NT2/D1 (cell line): ENCODE data around the gene SH2D5.

Experiments used
- DNase-seq: peaks from one replicate; pipeline ENCODE4 v3.0.0-alpha.2; 2011; ENCODE audit warnings: low read depth, low spot score
- H3K27me3 ChIP-seq: 2 replicates; pipeline ENCODE4 v1.6.0; 2011; ENCODE audit warnings: mild to moderate bottlenecking; ENCODE audit not compliant: insufficient read length, insufficient read depth
- H3K36me3 ChIP-seq: 2 replicates; pipeline ENCODE4 v1.6.1; 2011; ENCODE audit warnings: mild to moderate bottlenecking, low read length, mixed read lengths; ENCODE audit not compliant: insufficient read depth, insufficient read length
- H3K4me1 ChIP-seq: 2 replicates; pipeline ENCODE4 v1.5.1; 2011; ENCODE audit not compliant: insufficient read depth, insufficient read length
- H3K4me3 ChIP-seq: 2 replicates; pipeline ENCODE4 v1.5.1; 2011; ENCODE audit warnings: low read depth; ENCODE audit not compliant: insufficient read length
- H3K9ac ChIP-seq: 2 replicates; pipeline ENCODE4 v1.6.0; 2011; ENCODE audit warnings: low read depth; ENCODE audit not compliant: insufficient read length
- H3K9me3 ChIP-seq: 2 replicates; pipeline ENCODE4 v1.5.1; 2011; ENCODE audit warnings: mild to moderate bottlenecking, low read length; ENCODE audit not compliant: insufficient read depth
- SUZ12 ChIP-seq: IDR thresholded peaks from 2 replicates; pipeline ENCODE4 v1.6.1; 2011; ENCODE audit not compliant: insufficient read length, insufficient read depth; ENCODE audit errors: extremely low read depth
- YY1 ChIP-seq: IDR thresholded peaks from 2 replicates; pipeline ENCODE4 v1.6.1; 2011; ENCODE audit not compliant: insufficient read length, insufficient read depth
- ZNF274 ChIP-seq: IDR thresholded peaks from 2 replicates; pipeline ENCODE4 v1.6.1; 2011; ENCODE audit warnings: mild to moderate bottlenecking, low read depth, low read length

Gene SH2D5

DNA sequence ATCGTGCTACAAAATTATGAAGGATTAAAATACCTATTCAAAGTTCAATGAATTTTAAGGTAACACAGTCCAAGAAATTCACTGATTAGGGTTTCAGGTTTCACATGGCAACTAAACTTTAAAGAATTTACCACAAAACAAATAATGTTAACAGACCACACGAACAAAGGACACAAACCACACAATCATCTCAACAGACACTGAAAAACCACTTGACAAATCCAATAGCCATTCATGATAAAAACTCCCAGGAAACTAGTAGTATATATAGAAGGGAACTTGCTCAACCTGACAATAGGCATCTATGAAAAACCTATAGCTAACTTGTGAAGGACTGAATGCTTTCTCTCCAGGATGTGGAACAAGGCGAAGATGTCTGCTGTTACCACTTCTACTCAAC, 21.1 kb upstream of the SH2D5 start:
- peaks cover 68% of the 10 kb centered on the region for H3K36me3 ChIP-seq
- no peaks in the 10 kb centered on the region for H3K27me3 ChIP-seq
- H3K4me3 ChIP-seq = no peak overlapping the region
- H3K4me1 ChIP-seq = no peaks in the 10 kb centered on the region
- H3K9me3 ChIP-seq = no peaks in the 10 kb centered on the region
- TF ChIP-seq SUZ12 (no peak), YY1 (no peak), ZNF274 (no peak)
- no peak for DNase-seq
- H3K9ac ChIP-seq = no peak overlapping the region

DNA sequence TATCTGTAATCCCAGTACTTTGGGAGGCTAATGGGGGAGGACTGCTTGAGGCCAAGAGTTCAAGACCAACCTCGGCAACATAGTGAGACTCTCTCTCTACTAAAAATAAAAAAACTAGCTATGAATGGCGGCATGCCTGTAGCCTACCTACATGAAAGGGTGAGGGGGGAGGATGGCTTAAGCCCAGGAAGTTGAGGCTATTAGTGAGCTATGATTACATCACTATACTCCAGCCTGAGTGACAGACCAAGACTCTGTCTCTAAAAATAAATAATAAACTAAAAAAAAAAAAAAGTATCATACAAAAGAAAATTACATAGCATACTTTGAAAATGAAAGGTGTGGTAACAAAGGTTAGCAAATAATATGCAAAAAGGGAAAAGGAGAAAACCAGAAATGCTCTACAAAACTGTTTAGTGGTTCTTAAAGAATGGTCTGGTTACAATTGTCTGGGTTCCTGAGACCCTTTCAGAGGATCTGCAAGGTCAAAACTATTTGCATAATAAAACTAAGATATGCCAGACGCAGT, 19.0 kb upstream of the SH2D5 start:
- H3K4me3 ChIP-seq = no peak overlapping the region
- no peaks in the 10 kb centered on the region for H3K9me3 ChIP-seq
- no peak for DNase-seq
- no peaks in the 10 kb centered on the region for H3K4me1 ChIP-seq
- H3K9ac ChIP-seq = no peak overlapping the region
- H3K36me3 ChIP-seq = peaks cover 72% of the 10 kb centered on the region
- no peak for TF ChIP-seq SUZ12
- no peak for TF ChIP-seq YY1
- no peak for TF ChIP-seq ZNF274
- H3K27me3 ChIP-seq = no peaks in the 10 kb centered on the region

DNA sequence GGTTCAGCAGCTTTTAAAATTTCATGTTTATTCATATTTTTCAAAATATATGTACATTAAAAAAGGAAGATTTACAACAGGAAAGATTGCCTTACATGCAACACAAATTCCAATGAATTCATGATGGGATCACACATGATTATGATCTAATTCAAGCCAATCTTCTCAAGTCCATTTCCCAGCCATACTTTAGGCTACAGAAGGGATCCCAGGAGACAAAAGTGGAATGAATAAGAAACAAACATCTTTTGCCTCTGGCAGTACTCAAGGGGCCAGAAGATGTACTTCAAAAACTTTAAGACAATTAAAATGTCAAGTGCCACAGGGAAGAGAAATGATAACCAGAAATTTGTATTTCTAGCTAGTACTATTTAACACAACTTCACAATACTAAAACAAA, 10.2 kb upstream of the SH2D5 start:
- Histone ChIP-seq H3K36me3 (peaks cover 78% of the 10 kb centered on the region), H3K4me1 (no peaks in the 10 kb centered on the region), H3K9ac (no peak overlapping the region)

GRCh38 chr1:20740781-20741180, 8.3 kb upstream of the SH2D5 start:
- TF ChIP-seq YY1 (no peak), ZNF274 (no peak), SUZ12 (no peak)
- Histone ChIP-seq H3K9ac (no peak overlapping the region), H3K36me3 (peaks cover 59% of the 10 kb centered on the region), H3K4me1 (no peaks in the 10 kb centered on the region), H3K27me3 (no peaks in the 10 kb centered on the region), H3K4me3 (no peak overlapping the region), H3K9me3 (no peaks in the 10 kb centered on the region)
- no peak for DNase-seq

More for the DNA sequence above, 10.2 kb upstream of the SH2D5 start:
- DNase-seq = no peak
- TF ChIP-seq YY1 (no peak), SUZ12 (no peak), ZNF274 (no peak)
- H3K9me3 ChIP-seq = no peaks in the 10 kb centered on the region
- no peak overlapping the region for H3K4me3 ChIP-seq
- H3K27me3 ChIP-seq = no peaks in the 10 kb centered on the region

DNA sequence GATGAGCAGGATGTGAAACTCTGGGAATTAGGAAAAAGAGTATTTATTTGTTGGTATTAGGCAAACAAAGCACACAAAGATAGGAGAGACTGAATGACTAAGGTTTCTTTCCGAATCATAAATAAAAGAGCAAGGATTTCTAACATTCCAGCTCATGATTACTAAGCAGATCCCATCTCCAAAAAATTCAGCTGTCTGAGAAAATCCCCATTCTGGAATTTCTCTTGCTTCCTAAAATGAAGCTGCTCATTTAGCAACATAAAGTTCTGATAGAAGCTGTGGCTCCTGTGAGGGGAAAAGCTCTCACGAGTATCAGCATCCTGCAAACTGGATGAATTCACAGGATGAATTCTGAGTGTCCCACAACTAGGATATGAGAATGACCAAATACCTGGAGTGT, 6.7 kb upstream of the SH2D5 start:
- Histone ChIP-seq H3K4me3 (no peak overlapping the region), H3K27me3 (peaks cover under 1% of the 10 kb centered on the region), H3K36me3 (peaks cover 44% of the 10 kb centered on the region), H3K9ac (no peak overlapping the region), H3K9me3 (no peaks in the 10 kb centered on the region), H3K4me1 (no peaks in the 10 kb centered on the region)
- TF ChIP-seq YY1 (no peak), SUZ12 (no peak), ZNF274 (no peak)
- no peak for DNase-seq

DNA sequence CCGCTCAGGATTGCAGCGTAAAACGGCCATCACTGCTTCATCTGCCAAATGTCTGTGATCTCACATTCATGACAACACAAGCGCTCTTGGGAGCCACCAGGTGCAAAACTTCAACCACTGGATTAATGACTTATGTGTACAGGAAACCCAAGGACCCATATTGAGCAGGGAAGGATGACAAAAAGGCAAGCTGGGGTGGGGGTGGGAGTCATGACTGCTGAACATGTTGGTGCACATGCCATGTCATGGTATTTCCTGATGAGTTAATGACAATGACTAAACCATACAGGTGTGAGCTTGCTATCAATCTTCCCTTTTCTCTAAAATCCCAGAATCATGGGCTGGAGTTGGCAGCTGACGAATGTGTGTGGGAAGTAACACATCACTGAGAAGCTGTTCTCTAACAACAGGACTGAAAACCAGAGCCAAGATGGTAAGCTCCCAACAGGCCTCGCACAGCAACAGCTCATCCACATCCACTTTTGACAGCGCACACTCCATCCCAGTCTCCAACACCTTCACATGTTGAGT, 3.1 kb upstream of the SH2D5 start:
- TF ChIP-seq YY1 (no peak), SUZ12 (no peak), ZNF274 (no peak)
- H3K9ac ChIP-seq = no peak overlapping the region
- peaks cover 16% of the 10 kb centered on the region for H3K36me3 ChIP-seq
- no peak overlapping the region for H3K4me3 ChIP-seq
- DNase-seq = no peak
- peaks cover 2% of the 10 kb centered on the region for H3K4me1 ChIP-seq
- H3K27me3 ChIP-seq = peaks cover 33% of the 10 kb centered on the region
- no peaks in the 10 kb centered on the region for H3K9me3 ChIP-seq

DNA sequence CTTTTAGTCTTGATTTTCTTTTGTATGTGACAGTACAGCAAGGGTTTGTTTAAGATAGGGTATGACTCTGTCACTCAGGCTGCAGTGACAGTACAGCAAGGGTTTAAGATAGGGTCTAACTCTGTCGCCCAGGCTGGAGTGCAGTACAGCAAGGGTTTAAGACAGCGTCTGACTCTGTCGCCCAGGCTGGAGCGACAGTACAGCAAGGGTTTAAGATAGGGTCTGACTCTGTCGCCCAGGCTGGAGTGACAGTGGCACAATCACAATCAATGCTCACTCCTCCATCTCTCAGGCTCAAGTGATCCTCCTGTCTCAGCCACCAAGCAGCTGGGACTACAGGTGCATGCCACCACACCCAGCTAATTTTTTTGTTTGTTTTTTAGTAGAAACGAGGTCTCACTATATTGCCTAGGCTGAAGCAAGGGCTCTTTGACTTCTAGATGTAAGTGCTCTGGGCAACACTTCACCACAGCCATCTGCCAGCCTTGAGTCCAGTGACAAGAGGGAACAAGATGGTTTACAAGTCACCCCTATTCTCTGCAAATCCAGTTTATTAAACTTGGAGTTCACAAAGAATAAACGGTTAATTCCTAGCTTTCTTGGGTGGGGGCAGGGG, 965 bp upstream of the SH2D5 start:
- no peak for DNase-seq
- Histone ChIP-seq H3K27me3 (peaks cover 44% of the 10 kb centered on the region), H3K4me3 (no peak overlapping the region), H3K9ac (no peak overlapping the region), H3K36me3 (peaks cover 5% of the 10 kb centered on the region), H3K9me3 (no peaks in the 10 kb centered on the region), H3K4me1 (peaks cover 7% of the 10 kb centered on the region)
- no peak for TF ChIP-seq ZNF274
- no peak for TF ChIP-seq SUZ12
- no peak for TF ChIP-seq YY1
